Right lobe of liver (tissue), 4 donors: ENCODE results near the gene SNAI1.

ENCODE experiments used
- POLR2A ChIP-seq: fragments of 450-650 bp; IDR thresholded peaks from one replicate; pipeline ENCODE4 v1.6.1; 2017; ENCODE audit warnings: antibody characterized with exemption, mild to moderate bottlenecking
- TF ChIP-seq, protein P1 (sequence below), 4 donors: fragments of 200-600 bp in 3 of 4; fragments of 450-650 bp in 1 of 4; IDR thresholded peaks; one replicate each; pipeline versions ENCODE4 v1.5.1 to v1.8.0; 2016 to 2022; ENCODE audit warnings: antibody characterized with exemption in 4 of 4, mild to moderate bottlenecking in 2 of 4
- donor health status: DM: no; HTN: no; CAD: no.
- donor health status: DM: no; HTN: no; CAD: no.
- donor health status: DM: no; HTN: yes; CAD: no.

DNA sequence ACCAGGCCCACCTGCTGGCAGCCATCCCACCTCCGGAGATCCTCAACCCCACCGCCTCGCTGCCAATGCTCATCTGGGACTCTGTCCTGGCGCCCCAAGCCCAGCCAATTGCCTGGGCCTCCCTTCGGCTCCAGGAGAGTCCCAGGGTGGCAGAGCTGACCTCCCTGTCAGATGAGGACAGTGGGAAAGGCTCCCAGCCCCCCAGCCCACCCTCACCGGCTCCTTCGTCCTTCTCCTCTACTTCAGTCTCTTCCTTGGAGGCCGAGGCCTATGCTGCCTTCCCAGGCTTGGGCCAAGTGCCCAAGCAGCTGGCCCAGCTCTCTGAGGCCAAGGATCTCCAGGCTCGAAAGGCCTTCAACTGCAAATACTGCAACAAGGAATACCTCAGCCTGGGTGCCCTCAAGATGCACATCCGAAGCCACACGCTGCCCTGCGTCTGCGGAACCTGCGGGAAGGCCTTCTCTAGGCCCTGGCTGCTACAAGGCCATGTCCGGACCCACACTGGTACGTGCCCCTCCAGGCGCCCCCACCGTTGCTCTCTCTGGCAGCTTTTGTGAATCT lies 1.1 kb downstream of the SNAI1 start:
- TF ChIP-seq, protein P1, sequence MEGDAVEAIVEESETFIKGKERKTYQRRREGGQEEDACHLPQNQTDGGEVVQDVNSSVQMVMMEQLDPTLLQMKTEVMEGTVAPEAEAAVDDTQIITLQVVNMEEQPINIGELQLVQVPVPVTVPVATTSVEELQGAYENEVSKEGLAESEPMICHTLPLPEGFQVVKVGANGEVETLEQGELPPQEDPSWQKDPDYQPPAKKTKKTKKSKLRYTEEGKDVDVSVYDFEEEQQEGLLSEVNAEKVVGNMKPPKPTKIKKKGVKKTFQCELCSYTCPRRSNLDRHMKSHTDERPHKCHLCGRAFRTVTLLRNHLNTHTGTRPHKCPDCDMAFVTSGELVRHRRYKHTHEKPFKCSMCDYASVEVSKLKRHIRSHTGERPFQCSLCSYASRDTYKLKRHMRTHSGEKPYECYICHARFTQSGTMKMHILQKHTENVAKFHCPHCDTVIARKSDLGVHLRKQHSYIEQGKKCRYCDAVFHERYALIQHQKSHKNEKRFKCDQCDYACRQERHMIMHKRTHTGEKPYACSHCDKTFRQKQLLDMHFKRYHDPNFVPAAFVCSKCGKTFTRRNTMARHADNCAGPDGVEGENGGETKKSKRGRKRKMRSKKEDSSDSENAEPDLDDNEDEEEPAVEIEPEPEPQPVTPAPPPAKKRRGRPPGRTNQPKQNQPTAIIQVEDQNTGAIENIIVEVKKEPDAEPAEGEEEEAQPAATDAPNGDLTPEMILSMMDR (IDR thresholded peaks at IDR 0.05): no peak
- TF ChIP-seq POLR2A: no peak
